Neural cell (in vitro differentiated cells): ENCODE results near the gene HECW1. TPM values are rescaled to one million over a fixed set of nuclear protein-coding genes. Genes with fewer than 3 reads are reported as not detected.

Experiments used
- H2AFZ ChIP-seq: fragments of 200-600, 300-800 bp; sonication (generic), shearing (Covaris generic); 2 replicates; pipeline ENCODE4 v1.6.0; 2014; ENCODE audit warnings: low read depth, mild to moderate bottlenecking, antibody characterized with exemption, low read length, moderate library complexity
- H3F3A ChIP-seq: fragments of 200-600 bp; shearing (Covaris generic); 2 replicates; pipeline ENCODE4 v1.6.1; 2016; ENCODE audit warnings: mild to moderate bottlenecking, moderate library complexity, mixed read lengths, antibody characterized with exemption, low read length; ENCODE audit not compliant: insufficient read depth, poor library complexity, severe bottlenecking
- H3K27ac ChIP-seq: fragments of 200-600, 300-800 bp; sonication (generic), shearing (Covaris generic); 2 replicates; pipeline ENCODE4 v1.5.1; 2014; ENCODE audit warnings: mild to moderate bottlenecking, low read length, moderate library complexity
- H3K27me3 ChIP-seq: fragments of 300-800, 200-600 bp; sonication (generic), shearing (Covaris generic); 2 replicates; pipeline ENCODE4 v1.6.0; 2014; ENCODE audit warnings: mild to moderate bottlenecking, low read depth, low read length, moderate library complexity; ENCODE audit not compliant: insufficient read depth
- H3K36me3 ChIP-seq: fragments of 300-800, 200-600 bp; sonication (generic), shearing (Covaris generic); 2 replicates; pipeline ENCODE4 v1.5.1; 2014; ENCODE audit warnings: mild to moderate bottlenecking, antibody characterized with exemption, low read length, moderate library complexity; ENCODE audit not compliant: insufficient read depth
- H3K4me2 ChIP-seq: fragments of 300-800, 200-600 bp; sonication (generic), shearing (Covaris generic); 2 replicates; pipeline ENCODE4 v1.6.0; 2014; ENCODE audit warnings: mild to moderate bottlenecking, low read length
- H3K4me3 ChIP-seq: fragments of 300-800, 200-600 bp; sonication (generic), shearing (Covaris generic); 2 replicates; pipeline ENCODE4 v1.5.1; 2014; ENCODE audit warnings: mild to moderate bottlenecking, low read length, moderate library complexity
- H3K79me2 ChIP-seq: fragments of 200-600 bp; shearing (Covaris generic); replicated peaks from 2 replicates; pipeline ENCODE4 v1.6.0; 2014; ENCODE audit warnings: mild to moderate bottlenecking, low read length, moderate library complexity; ENCODE audit not compliant: insufficient read depth
- H3K9ac ChIP-seq: fragments of 300-800, 200-600 bp; sonication (generic), shearing (Covaris generic); 2 replicates; pipeline ENCODE4 v1.6.1; 2016; ENCODE audit warnings: mild to moderate bottlenecking, low read length, mixed read lengths
- H3K9me2 ChIP-seq: fragments of 200-600 bp; shearing (Covaris generic); 2 replicates; pipeline ENCODE4 v1.6.1; 2016; ENCODE audit warnings: mild to moderate bottlenecking, low read length, mixed read lengths; ENCODE audit not compliant: insufficient read depth
- H3K9me3 ChIP-seq: fragments of 200-600, 300-800 bp; sonication (generic), shearing (Covaris generic); 2 replicates; pipeline ENCODE4 v1.6.1; 2016; ENCODE audit warnings: mild to moderate bottlenecking, mixed run types, low read length, moderate library complexity, mixed read lengths
- H4K20me1 ChIP-seq: fragments of 200-600 bp; shearing (Covaris generic); 2 replicates; pipeline ENCODE4 v1.6.1; 2016; ENCODE audit warnings: mild to moderate bottlenecking, mixed run types; ENCODE audit not compliant: insufficient read depth
- CTCF ChIP-seq: fragments of 450-650 bp; IDR thresholded peaks from 2 replicates; pipeline ENCODE4 v1.5.1; 2014; ENCODE audit warnings: antibody characterized with exemption, mild to moderate bottlenecking, moderate library complexity; ENCODE audit not compliant: poor library complexity, severe bottlenecking
- EP300 ChIP-seq: fragments of 450-650 bp; conservative IDR thresholded peaks from 2 replicates; pipeline ENCODE4 v1.6.1; 2014; ENCODE audit warnings: antibody characterized with exemption, mild to moderate bottlenecking, moderate library complexity; ENCODE audit not compliant: poor library complexity, severe bottlenecking
- EZH2 ChIP-seq: fragments of 200-600, 300-800 bp; shearing (Covaris generic), sonication (generic); IDR thresholded peaks from 2 replicates; pipeline ENCODE4 v1.6.1; 2014; ENCODE audit warnings: antibody characterized with exemption, low read length, borderline replicate concordance, mild to moderate bottlenecking; ENCODE audit not compliant: insufficient read depth, poor library complexity, severe bottlenecking
- MXI1 ChIP-seq: fragments of 450-650 bp; conservative IDR thresholded peaks from 2 replicates; pipeline ENCODE4 v1.6.1; 2014; ENCODE audit warnings: antibody characterized with exemption, mild to moderate bottlenecking; ENCODE audit not compliant: poor library complexity, severe bottlenecking
- POLR2AphosphoS5 ChIP-seq: IDR thresholded peaks from 2 replicates; pipeline ENCODE4 v1.6.1; 2012
- RAD21 ChIP-seq: fragments of 450-650 bp; conservative IDR thresholded peaks from 2 replicates; pipeline ENCODE4 v1.6.1; 2014; ENCODE audit warnings: antibody characterized with exemption, mild to moderate bottlenecking, moderate library complexity
- REST ChIP-seq: IDR thresholded peaks from 2 replicates; pipeline ENCODE4 v1.6.1; 2012; ENCODE audit warnings: borderline replicate concordance
- SMC3 ChIP-seq: fragments of 450-650 bp; conservative IDR thresholded peaks from 2 replicates; pipeline ENCODE4 v1.6.1; 2014; ENCODE audit warnings: antibody characterized with exemption, mild to moderate bottlenecking, moderate library complexity; ENCODE audit not compliant: poor library complexity
- TAF1 ChIP-seq: IDR thresholded peaks from 2 replicates; pipeline ENCODE4 v1.6.1; 2012; ENCODE audit warnings: low read depth
- polyA plus RNA-seq: library from polyadenylated mRNA; depleted of rRNA; stranded (reverse); fragments of >200 nt; gene quantifications from 2 replicates; pipeline ENCODE4 v1.2.3, GENCODE V29; 2014

Gene HECW1
- polyA plus RNA-seq, 1 donor from 2014 or later, result 13.8 TPM

GRCh38 chr7:43481902-43482678 lies 369.6 kb downstream of the HECW1 start:
- Histone ChIP-seq H4K20me1 (no peaks in the 10 kb centered on the region), H3K9me3 (no peaks in the 10 kb centered on the region), H3F3A (no peaks in the 10 kb centered on the region), H3K9ac (no peak overlapping the region), H3K9me2 (no peaks in the 10 kb centered on the region), H3K4me2 (no peak overlapping the region), H3K27ac (no peak overlapping the region), H3K79me2 (no peaks in the 10 kb centered on the region), H3K27me3 (no peaks in the 10 kb centered on the region), H2AFZ (no peak overlapping the region), H3K36me3 (no peaks in the 10 kb centered on the region), H3K4me3 (no peak overlapping the region)
- TF ChIP-seq POLR2AphosphoS5 (no peak), EP300 (no peak), RAD21 (no peak), CTCF (no peak), MXI1 (no peak), EZH2 (no peak), REST (no peak), SMC3 (no peak), TAF1 (no peak)

- Histone ChIP-seq H3F3A (no peaks in the 10 kb centered on the region), H3K4me2 (no peak overlapping the region), H4K20me1 (no peaks in the 10 kb centered on the region), H3K36me3 (no peaks in the 10 kb centered on the region), H3K4me3 (no peak overlapping the region), H3K9ac (no peak overlapping the region), H3K79me2 (no peaks in the 10 kb centered on the region), H3K9me3 (no peaks in the 10 kb centered on the region), H3K27me3 (no peaks in the 10 kb centered on the region), H3K27ac (no peak overlapping the region), H2AFZ (no peak overlapping the region), H3K9me2 (no peaks in the 10 kb centered on the region)
- no peak for TF ChIP-seq SMC3
- no peak for TF ChIP-seq POLR2AphosphoS5
These were observed 370.3 kb downstream of the HECW1 start for GRCh38 chr7:43482679-43483252.
